SK-N-SH (cell line): ENCODE data around the gene EGF. TPM values are rescaled to one million over a fixed set of nuclear protein-coding genes. Genes with fewer than 3 reads are reported as not detected.

Source experiments
- CTCF ChIA-PET: fragments of 300-600, 350-600 bp; formaldehyde crosslinking; extraction: SDS; loops from one replicate; lab custom pipeline; 2021; lab: Yijun Ruan, JAX
- POLR2A ChIA-PET: fragments of 350-600 bp; sonication (Branson Sonifier 250); formaldehyde crosslinking; extraction: SDS; loops from one replicate; lab custom pipeline; 2020; ENCODE audit warnings: antibody characterized with exemption, inconsistent platforms; lab: Yijun Ruan, JAX
- DNase-seq: peaks from one replicate; pipeline ENCODE4 v3.0.0; 2012
- H2AFZ ChIP-seq: fragments of 200-600 bp; sonication (generic); 2 replicates; pipeline ENCODE4 v1.8.1; 2016; ENCODE audit warnings: antibody characterized with exemption, mild to moderate bottlenecking, low read depth
- H3F3A ChIP-seq: fragments of 200-600 bp; sonication (generic); replicated peaks from 2 replicates; pipeline ENCODE3; 2016; ENCODE audit warnings: antibody characterized with exemption, mild to moderate bottlenecking; ENCODE audit not compliant: insufficient read depth
- H3K27ac ChIP-seq, 2 experiments: fragments of 200-500 bp in 1 of 2; fragments of 200-600 bp in 1 of 2; sonication (Bioruptor generic) in 1 of 2; sonication (generic), shearing (Covaris generic) in 1 of 2; 2 replicates each; pipeline versions ENCODE4 v1.5.1 to v1.6.1; 2014 to 2016; ENCODE audit warnings: low read depth in 2 of 2, inconsistent platforms in 1 of 2, low read length in 1 of 2, mild to moderate bottlenecking in 1 of 2, mixed read lengths in 1 of 2
- H3K27me3 ChIP-seq: fragments of 200-600 bp; sonication (generic), shearing (Covaris generic); 2 replicates; pipeline ENCODE4 v1.6.1; 2016; ENCODE audit warnings: mixed run types; ENCODE audit not compliant: insufficient read depth
- H3K36me3 ChIP-seq, 2 experiments: fragments of 200-500 bp in 1 of 2; fragments of 200-600 bp in 1 of 2; sonication (Bioruptor generic) in 1 of 2; sonication (generic) in 1 of 2; replicated peaks in 1 of 2; 2 replicates each; pipeline versions ENCODE3 to v1.5.1; 2014 to 2016; ENCODE audit warnings: low read length in 1 of 2, mild to moderate bottlenecking in 1 of 2; ENCODE audit not compliant: insufficient read depth in 2 of 2, control insufficient read depth in 1 of 2
- H3K4me1 ChIP-seq, 2 experiments: fragments of 200-500 bp in 1 of 2; fragments of 200-600 bp in 1 of 2; sonication (Bioruptor generic) in 1 of 2; sonication (generic), shearing (Covaris generic) in 1 of 2; 2 replicates each; pipeline versions ENCODE4 v1.5.1 to v1.6.1; 2014 to 2016; ENCODE audit warnings: low read depth in 1 of 2, low read length in 1 of 2, mixed run types in 1 of 2; ENCODE audit not compliant: insufficient read depth in 2 of 2, control insufficient read depth in 1 of 2
- H3K4me2 ChIP-seq: fragments of 200-600 bp; sonication (generic), shearing (Covaris generic); 2 replicates; pipeline ENCODE4 v1.6.1; 2017; ENCODE audit warnings: mixed run types
- H3K4me3 ChIP-seq, 2 experiments: fragments of 200-500 bp in 1 of 2; fragments of 200-600 bp in 1 of 2; sonication (Bioruptor generic) in 1 of 2; sonication (generic), shearing (Covaris generic) in 1 of 2; 2 replicates each; pipeline versions ENCODE4 v1.5.1 to v1.8.1; 2014 to 2016; ENCODE audit warnings: low read depth in 2 of 2, inconsistent platforms in 1 of 2, low read length in 1 of 2, mild to moderate bottlenecking in 1 of 2, mixed read lengths in 1 of 2, moderate library complexity in 1 of 2
- H3K79me2 ChIP-seq: fragments of 200-600 bp; sonication (generic); 2 replicates; pipeline ENCODE4 v1.8.1; 2017; ENCODE audit warnings: mild to moderate bottlenecking; ENCODE audit not compliant: insufficient read depth
- H3K9ac ChIP-seq: fragments of 200-600 bp; sonication (generic); 2 replicates; pipeline ENCODE4 v1.6.1; 2017; ENCODE audit warnings: mixed run types
- H3K9me2 ChIP-seq: fragments of 200-600 bp; sonication (generic); 2 replicates; pipeline ENCODE4 v1.6.1; 2017; ENCODE audit warnings: mixed run types
- H3K9me3 ChIP-seq: fragments of 200-600 bp; sonication (generic); 2 replicates; pipeline ENCODE4 v1.6.1; 2017; ENCODE audit warnings: mixed run types, mild to moderate bottlenecking, moderate library complexity
- H4K20me1 ChIP-seq: fragments of 200-600 bp; sonication (generic); 2 replicates; pipeline ENCODE4 v1.6.1; 2017; ENCODE audit warnings: mild to moderate bottlenecking, mixed run types; ENCODE audit not compliant: insufficient read depth
- CHD2 ChIP-seq: fragments of 150-350 bp; IDR thresholded peaks from 2 replicates; pipeline ENCODE4 v1.6.1; 2018; ENCODE audit warnings: low read length; ENCODE audit not compliant: partially characterized antibody
- ELF1 ChIP-seq: IDR thresholded peaks from 2 replicates; pipeline ENCODE4 v1.4.0; 2012
- EP300 ChIP-seq, 2 experiments: IDR thresholded peaks; 2 replicates each; pipeline versions ENCODE4 v1.4.0 to v1.6.1; 2012; ENCODE audit warnings: borderline replicate concordance in 1 of 2, low read depth in 1 of 2, low read length in 1 of 2
- EZH2phosphoT487 ChIP-seq: fragments of 200-600 bp; sonication (generic); IDR thresholded peaks from 2 replicates; pipeline ENCODE4 v1.6.1; 2017; ENCODE audit warnings: low read depth, mixed run types, mild to moderate bottlenecking, antibody characterized with exemption, moderate library complexity, borderline replicate concordance
- FOSL2 ChIP-seq: IDR thresholded peaks from 2 replicates; pipeline ENCODE4 v1.4.0; 2012; ENCODE audit warnings: low read depth, mild to moderate bottlenecking, moderate library complexity, borderline replicate concordance
- FOXJ3 ChIP-seq: sonication (generic); formaldehyde crosslinking; IDR thresholded peaks from 2 replicates; pipeline ENCODE4 v1.5.1; 2020; ENCODE audit warnings: mild to moderate bottlenecking, missing genetic modification reagents
- FOXM1 ChIP-seq: IDR thresholded peaks from 2 replicates; pipeline ENCODE4 v1.4.0; 2012; ENCODE audit warnings: low read depth, mild to moderate bottlenecking
- GABPA ChIP-seq: IDR thresholded peaks from 2 replicates; pipeline ENCODE4 v1.4.0; 2012; ENCODE audit warnings: low read depth, mild to moderate bottlenecking
- GATA2 ChIP-seq: sonication (generic); formaldehyde crosslinking; IDR thresholded peaks from 2 replicates; pipeline ENCODE4 v1.5.0; 2020; ENCODE audit warnings: mild to moderate bottlenecking, missing genetic modification reagents
- JUND ChIP-seq: IDR thresholded peaks from 2 replicates; pipeline ENCODE4 v1.4.0; 2012
- MEF2A ChIP-seq: IDR thresholded peaks from 2 replicates; pipeline ENCODE4 v1.4.0; 2012; ENCODE audit warnings: low read depth, borderline replicate concordance
- MXI1 ChIP-seq: IDR thresholded peaks from 2 replicates; pipeline ENCODE4 v1.6.1; 2012; ENCODE audit warnings: mild to moderate bottlenecking, low read depth, low read length, improper control_type of control experiment
- NRF1 ChIP-seq: IDR thresholded peaks from 2 replicates; pipeline ENCODE4 v1.6.1; 2012; ENCODE audit warnings: low read depth, mild to moderate bottlenecking, low read length
- RAD21 ChIP-seq: IDR thresholded peaks from 2 replicates; pipeline ENCODE4 v1.6.1; 2012; ENCODE audit warnings: mild to moderate bottlenecking, low read length
- RCOR1 ChIP-seq: fragments of 150-350 bp; IDR thresholded peaks from 2 replicates; pipeline ENCODE4 v1.6.1; 2017; ENCODE audit warnings: antibody characterized with exemption, low read length
- RFX5 ChIP-seq: IDR thresholded peaks from 2 replicates; pipeline ENCODE4 v1.6.1; 2012; ENCODE audit warnings: mild to moderate bottlenecking, improper control_type of control experiment, low read length
- RXRA ChIP-seq: IDR thresholded peaks from 2 replicates; pipeline ENCODE4 v1.4.0; 2012; ENCODE audit warnings: low read depth, mild to moderate bottlenecking, borderline replicate concordance
- SIN3A ChIP-seq: IDR thresholded peaks from 2 replicates; pipeline ENCODE4 v1.6.1; 2012; ENCODE audit warnings: low read depth, mild to moderate bottlenecking, low read length, moderate library complexity, borderline replicate concordance
- SMC3 ChIP-seq: IDR thresholded peaks from 2 replicates; pipeline ENCODE4 v1.6.1; 2012; ENCODE audit warnings: low read depth, low read length, improper control_type of control experiment
- TCF12 ChIP-seq: IDR thresholded peaks from 2 replicates; pipeline ENCODE4 v1.4.0; 2012
- TEAD4 ChIP-seq: IDR thresholded peaks from 2 replicates; pipeline ENCODE4 v1.4.0; 2012; ENCODE audit warnings: mild to moderate bottlenecking, borderline replicate concordance; ENCODE audit not compliant: insufficient read depth
- YY1 ChIP-seq: IDR thresholded peaks from 2 replicates; pipeline ENCODE4 v1.4.0; 2012; ENCODE audit warnings: low read depth, mild to moderate bottlenecking
- WGBS: methylation state at CpG from one replicate; pipeline ENCODE4 v1.1.6; 2017; ENCODE audit warnings: low lambda C conversion rate; 5-methylcytosine and 5-hydroxymethylcytosine counted together
- polyA plus RNA-seq, 3 experiments: library from polyadenylated mRNA; depleted of rRNA; stranded (reverse); fragments of >200 nt; gene quantifications; 2 replicates each; pipeline ENCODE4 v1.2.3, GENCODE V29; 2012
- TF ChIP-seq, protein P1 (sequence below): IDR thresholded peaks from 2 replicates; pipeline ENCODE4 v1.4.0; 2012; ENCODE audit warnings: low read depth, borderline replicate concordance
- TF ChIP-seq, protein P2 (sequence below): IDR thresholded peaks from 2 replicates; pipeline ENCODE4 v1.4.0; 2012; ENCODE audit warnings: low read depth, borderline replicate concordance
- TF ChIP-seq, protein P3 (sequence below): fragments of 200-600 bp; sonication (generic); IDR thresholded peaks from 2 replicates; pipeline ENCODE4 v1.6.1; 2017; ENCODE audit warnings: antibody characterized with exemption, mild to moderate bottlenecking, moderate library complexity

Gene EGF
- polyA plus RNA-seq, 1 of the 3 experiments (the other 2 are of a cell fraction): 0.89 TPM

DNA sequence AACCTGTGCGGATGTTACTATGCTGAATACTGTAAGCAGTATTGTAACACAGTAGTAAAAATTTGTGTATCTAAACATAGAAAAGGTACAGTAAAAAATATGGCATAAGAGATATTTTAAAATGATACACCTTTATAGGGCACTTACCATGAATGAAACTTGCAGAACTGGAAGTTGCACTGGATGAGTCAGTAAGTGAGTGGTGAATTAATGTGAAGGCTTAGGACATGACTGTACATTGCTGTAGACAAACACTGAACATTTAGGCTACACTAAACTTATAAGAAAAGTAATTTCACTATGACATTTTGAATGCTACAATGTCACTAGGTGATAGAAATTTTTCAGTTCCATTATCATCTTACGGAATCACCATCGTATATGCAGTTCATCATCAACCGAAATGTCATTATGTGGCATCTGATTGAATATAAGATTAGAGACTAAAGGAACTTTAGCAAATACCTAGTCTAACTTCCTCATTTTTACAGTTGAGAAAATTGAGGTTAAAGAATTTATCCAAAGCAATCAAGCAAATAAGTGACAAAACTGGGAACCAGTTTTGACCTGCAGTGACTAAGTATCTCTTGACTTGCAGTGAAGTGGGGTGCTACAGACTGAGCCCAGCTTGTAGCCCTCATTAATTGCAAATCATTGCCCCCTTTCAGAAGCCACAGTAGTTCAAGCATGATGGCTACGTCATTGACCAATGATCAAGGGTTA is 55.3 kb downstream of the EGF start:
- POLR2A ChIA-PET: no interaction called here
- Histone ChIP-seq H3K27ac (no peak overlapping the region), H3F3A (peaks cover 5% of the 10 kb centered on the region), H3K9ac (no peak overlapping the region), H4K20me1 (no peaks in the 10 kb centered on the region), H2AFZ (no peak overlapping the region), H3K4me3 (no peak overlapping the region), H3K4me1 (peaks cover 0 to 3% of the 10 kb centered on the region in 2 experiments; a peak in 1 of 4 replicates), H3K79me2 (no peaks in the 10 kb centered on the region), H3K36me3 (no peaks in the 10 kb centered on the region), H3K9me2 (no peaks in the 10 kb centered on the region), H3K27me3 (no peaks in the 10 kb centered on the region; the same call in 1 of the 2 replicates), H3K9me3 (no peaks in the 10 kb centered on the region), H3K4me2 (no peak overlapping the region)
- WGBS: 48% methylated on average over 5 of the region's 5 CpGs
- no peak for DNase-seq
- TF ChIP-seq, protein P1, sequence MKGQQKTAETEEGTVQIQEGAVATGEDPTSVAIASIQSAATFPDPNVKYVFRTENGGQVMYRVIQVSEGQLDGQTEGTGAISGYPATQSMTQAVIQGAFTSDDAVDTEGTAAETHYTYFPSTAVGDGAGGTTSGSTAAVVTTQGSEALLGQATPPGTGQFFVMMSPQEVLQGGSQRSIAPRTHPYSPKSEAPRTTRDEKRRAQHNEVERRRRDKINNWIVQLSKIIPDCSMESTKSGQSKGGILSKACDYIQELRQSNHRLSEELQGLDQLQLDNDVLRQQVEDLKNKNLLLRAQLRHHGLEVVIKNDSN: no peak
- TF ChIP-seq TEAD4 (no peak), MEF2A (no peak), FOXM1 (no peak), RCOR1 (no peak), FOXJ3 (CRISPR knock-in tag) (no peak), RXRA (no peak), SIN3A (no peak), FOSL2 (peak; percentile 10; the same call in 1 of the 2 replicates), YY1 (no peak), TCF12 (no peak), RAD21 (no peak), JUND (peak; percentile 14; the same call in 1 of the 2 replicates)
- CTCF ChIA-PET: no interaction called here

DNA sequence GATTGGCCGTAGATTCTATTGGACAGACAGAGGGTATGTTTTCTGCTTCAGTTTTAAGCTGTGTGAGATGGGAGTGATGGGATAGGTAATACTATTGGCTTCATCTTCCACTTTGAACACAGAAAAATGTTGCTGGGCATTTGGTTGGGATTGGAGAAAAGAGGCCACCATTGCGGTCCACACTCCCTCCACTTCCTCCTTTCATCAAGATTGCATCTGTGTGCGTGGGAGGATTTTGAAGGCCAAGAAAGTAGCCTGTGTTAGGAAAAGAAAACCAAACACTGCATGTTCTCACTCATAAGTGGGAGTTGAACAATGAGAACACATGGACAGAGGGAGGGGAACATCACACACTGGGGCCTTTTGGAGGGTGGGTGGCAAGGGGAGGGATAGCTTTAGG is 56.4 kb downstream of the EGF start:
- no peak for DNase-seq
- Histone ChIP-seq H3K4me1 (peaks cover 0 to 3% of the 10 kb centered on the region in 2 experiments; a peak in 1 of 4 replicates), H3K79me2 (no peaks in the 10 kb centered on the region), H4K20me1 (no peaks in the 10 kb centered on the region), H3K9me2 (no peaks in the 10 kb centered on the region), H3K4me3 (no peak overlapping the region), H3K27ac (no peak overlapping the region), H3K36me3 (no peaks in the 10 kb centered on the region), H3K4me2 (no peak overlapping the region), H3K9me3 (no peaks in the 10 kb centered on the region), H2AFZ (no peak overlapping the region), H3F3A (peaks cover 5% of the 10 kb centered on the region), H3K27me3 (no peaks in the 10 kb centered on the region; the same call in 1 of the 2 replicates), H3K9ac (no peak overlapping the region)
- 41% methylated on average over 3 of the region's 3 CpGs for WGBS
- ChIA-PET POLR2A (no interaction called here), CTCF (interaction anchor here (0.6 kb wide), 1 partner anchor 11 kb away, joined by 3 read pairs; no protein-coding TSS in a partner anchor)
- no peak for TF ChIP-seq MXI1
- no peak for TF ChIP-seq GABPA
- no peak for TF ChIP-seq CHD2
- TF ChIP-seq, protein P2, sequence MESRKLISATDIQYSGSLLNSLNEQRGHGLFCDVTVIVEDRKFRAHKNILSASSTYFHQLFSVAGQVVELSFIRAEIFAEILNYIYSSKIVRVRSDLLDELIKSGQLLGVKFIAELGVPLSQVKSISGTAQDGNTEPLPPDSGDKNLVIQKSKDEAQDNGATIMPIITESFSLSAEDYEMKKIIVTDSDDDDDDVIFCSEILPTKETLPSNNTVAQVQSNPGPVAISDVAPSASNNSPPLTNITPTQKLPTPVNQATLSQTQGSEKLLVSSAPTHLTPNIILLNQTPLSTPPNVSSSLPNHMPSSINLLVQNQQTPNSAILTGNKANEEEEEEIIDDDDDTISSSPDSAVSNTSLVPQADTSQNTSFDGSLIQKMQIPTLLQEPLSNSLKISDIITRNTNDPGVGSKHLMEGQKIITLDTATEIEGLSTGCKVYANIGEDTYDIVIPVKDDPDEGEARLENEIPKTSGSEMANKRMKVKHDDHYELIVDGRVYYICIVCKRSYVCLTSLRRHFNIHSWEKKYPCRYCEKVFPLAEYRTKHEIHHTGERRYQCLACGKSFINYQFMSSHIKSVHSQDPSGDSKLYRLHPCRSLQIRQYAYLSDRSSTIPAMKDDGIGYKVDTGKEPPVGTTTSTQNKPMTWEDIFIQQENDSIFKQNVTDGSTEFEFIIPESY: no peak
- no peak for TF ChIP-seq NRF1
- TF ChIP-seq, protein P3, sequence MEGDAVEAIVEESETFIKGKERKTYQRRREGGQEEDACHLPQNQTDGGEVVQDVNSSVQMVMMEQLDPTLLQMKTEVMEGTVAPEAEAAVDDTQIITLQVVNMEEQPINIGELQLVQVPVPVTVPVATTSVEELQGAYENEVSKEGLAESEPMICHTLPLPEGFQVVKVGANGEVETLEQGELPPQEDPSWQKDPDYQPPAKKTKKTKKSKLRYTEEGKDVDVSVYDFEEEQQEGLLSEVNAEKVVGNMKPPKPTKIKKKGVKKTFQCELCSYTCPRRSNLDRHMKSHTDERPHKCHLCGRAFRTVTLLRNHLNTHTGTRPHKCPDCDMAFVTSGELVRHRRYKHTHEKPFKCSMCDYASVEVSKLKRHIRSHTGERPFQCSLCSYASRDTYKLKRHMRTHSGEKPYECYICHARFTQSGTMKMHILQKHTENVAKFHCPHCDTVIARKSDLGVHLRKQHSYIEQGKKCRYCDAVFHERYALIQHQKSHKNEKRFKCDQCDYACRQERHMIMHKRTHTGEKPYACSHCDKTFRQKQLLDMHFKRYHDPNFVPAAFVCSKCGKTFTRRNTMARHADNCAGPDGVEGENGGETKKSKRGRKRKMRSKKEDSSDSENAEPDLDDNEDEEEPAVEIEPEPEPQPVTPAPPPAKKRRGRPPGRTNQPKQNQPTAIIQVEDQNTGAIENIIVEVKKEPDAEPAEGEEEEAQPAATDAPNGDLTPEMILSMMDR: no peak
- TF ChIP-seq GATA2 (CRISPR knock-in tag): no peak
- no peak for TF ChIP-seq RFX5
- no peak for TF ChIP-seq MEF2A
- no peak for TF ChIP-seq EZH2phosphoT487
- no peak for TF ChIP-seq ELF1
- TF ChIP-seq RCOR1: no peak
- no peak for TF ChIP-seq FOSL2
- TF ChIP-seq SIN3A: no peak
- no peak for TF ChIP-seq SMC3
- no peak for TF ChIP-seq YY1
- no peak for TF ChIP-seq EP300 (IDR thresholded peaks at IDR 0.05; ENCODE audit: borderline replicate concordance in 1 of 2, low read depth in 1 of 2, low read length in 1 of 2)
